Neutrophil (primary cell): ENCODE data around the gene GPR39.

Experiments
- H3K27ac ChIP-seq: fragments of 200-600 bp; sonication (generic); 2 replicates; pipeline ENCODE4 v1.5.1; 2016; ENCODE audit warnings: mild to moderate bottlenecking, moderate library complexity
- H3K27me3 ChIP-seq: fragments of 200-600 bp; sonication (generic); 2 replicates; pipeline ENCODE4 v1.6.0; 2016; ENCODE audit warnings: mild to moderate bottlenecking
- H3K36me3 ChIP-seq: fragments of 200-600 bp; sonication (generic); 2 replicates; pipeline ENCODE4 v1.5.1; 2017
- H3K4me1 ChIP-seq, 2 experiments: fragments of 200-600 bp in 1 of 2; sonication (generic) in 1 of 2; 1 replicate in 1 of 2; 2 replicates in 1 of 2; pipeline versions ENCODE4 v1.5.1 to v1.6.1; 2013 to 2016; ENCODE audit warnings: low read depth in 1 of 2, low read length in 1 of 2, mild to moderate bottlenecking in 1 of 2, moderate library complexity in 1 of 2; ENCODE audit not compliant: control insufficient read depth in 1 of 2, insufficient read depth in 1 of 2
- H3K4me3 ChIP-seq, 2 experiments: fragments of 200-600 bp in 1 of 2; sonication (generic) in 1 of 2; 1 replicate in 1 of 2; 2 replicates in 1 of 2; pipeline ENCODE4 v1.5.1; 2013 to 2016; ENCODE audit warnings: low read depth in 1 of 2, low read length in 1 of 2, mild to moderate bottlenecking in 1 of 2, moderate library complexity in 1 of 2
- H3K9me3 ChIP-seq: fragments of 200-600 bp; sonication (generic); 2 replicates; pipeline ENCODE4 v1.5.1; 2016
- CTCF ChIP-seq: fragments of 200-600 bp; sonication (generic); IDR thresholded peaks from 2 replicates; pipeline ENCODE4 v1.5.1; 2016; ENCODE audit warnings: antibody characterized with exemption

Gene GPR39

GRCh38 chr2:132560562-132560961, 144.0 kb downstream of the GPR39 start:
- H3K4me3 ChIP-seq = no peak overlapping the region
- TF ChIP-seq CTCF = no peak
- no peaks in the 10 kb centered on the region for H3K4me1 ChIP-seq
- no peaks in the 10 kb centered on the region for H3K9me3 ChIP-seq
- H3K27ac ChIP-seq = no peak overlapping the region
- H3K27me3 ChIP-seq = no peaks in the 10 kb centered on the region
- H3K36me3 ChIP-seq = no peaks in the 10 kb centered on the region

- no peaks in the 10 kb centered on the region for H3K4me1 ChIP-seq
- H3K36me3 ChIP-seq = no peaks in the 10 kb centered on the region
- H3K27ac ChIP-seq = no peak overlapping the region
- no peaks in the 10 kb centered on the region for H3K9me3 ChIP-seq
- no peak overlapping the region for H3K4me3 ChIP-seq
- H3K27me3 ChIP-seq = no peaks in the 10 kb centered on the region
- no peak for TF ChIP-seq CTCF
Observed at GRCh38 chr2:132562245-132562644, 145.6 kb downstream of the GPR39 start.

- no peak for TF ChIP-seq CTCF
- Histone ChIP-seq H3K27ac (no peak overlapping the region), H3K4me3 (no peak overlapping the region), H3K36me3 (no peaks in the 10 kb centered on the region), H3K27me3 (no peaks in the 10 kb centered on the region), H3K9me3 (no peaks in the 10 kb centered on the region), H3K4me1 (no peaks in the 10 kb centered on the region)
Observed at GRCh38 chr2:132564065-132564464, 147.5 kb downstream of the GPR39 start.

- H3K36me3 ChIP-seq = no peaks in the 10 kb centered on the region
- TF ChIP-seq CTCF = no peak
- no peak overlapping the region for H3K4me3 ChIP-seq
- no peak overlapping the region for H3K27ac ChIP-seq
- H3K27me3 ChIP-seq = no peaks in the 10 kb centered on the region
- H3K9me3 ChIP-seq = no peaks in the 10 kb centered on the region
- H3K4me1 ChIP-seq = no peaks in the 10 kb centered on the region
Observed at GRCh38 chr2:132566379-132566778, 149.8 kb downstream of the GPR39 start.

- H3K36me3 ChIP-seq = no peaks in the 10 kb centered on the region
- H3K4me3 ChIP-seq = no peak overlapping the region
- no peak overlapping the region for H3K27ac ChIP-seq
- no peaks in the 10 kb centered on the region for H3K9me3 ChIP-seq
- no peaks in the 10 kb centered on the region for H3K4me1 ChIP-seq
- no peak for TF ChIP-seq CTCF
- no peaks in the 10 kb centered on the region for H3K27me3 ChIP-seq
Observed at GRCh38 chr2:132567682-132568081, 151.1 kb downstream of the GPR39 start.

- no peaks in the 10 kb centered on the region for H3K27me3 ChIP-seq
- H3K36me3 ChIP-seq = no peaks in the 10 kb centered on the region
- H3K27ac ChIP-seq = no peak overlapping the region
- no peak overlapping the region for H3K4me3 ChIP-seq
- H3K4me1 ChIP-seq = no peaks in the 10 kb centered on the region
- TF ChIP-seq CTCF = no peak
- H3K9me3 ChIP-seq = no peaks in the 10 kb centered on the region
Observed at GRCh38 chr2:132568656-132569055, 152.1 kb downstream of the GPR39 start.
